Left ventricle myocardium inferior (tissue), 1 donor: ENCODE results near the gene ANTXR1. TPM values are rescaled to one million over a fixed set of nuclear protein-coding genes. Genes with fewer than 3 reads are reported as not detected.
"Not testable (repeated sequence)": the region's sequence is repeated elsewhere in the genome, so short reads cannot be mapped to it uniquely, and the experiment has no call there.

Source experiments
- DNase-seq: peaks from one replicate; pipeline ENCODE4 v3.0.0-alpha.2; 2020
- H3K27ac ChIP-seq: fragments of 200-600 bp; replicated peaks from 2 replicates; pipeline ENCODE4 v1.8.0; 2021
- H3K27me3 ChIP-seq: fragments of 200-600 bp; 2 replicates; pipeline ENCODE4 v1.8.0; 2021; ENCODE audit warnings: low read depth
- H3K36me3 ChIP-seq: fragments of 200-600 bp; 2 replicates; pipeline ENCODE4 v1.8.0; 2021
- H3K4me1 ChIP-seq: fragments of 200-600 bp; 2 replicates; pipeline ENCODE4 v1.8.0; 2021
- H3K4me3 ChIP-seq: fragments of 200-600 bp; 2 replicates; pipeline ENCODE4 v1.8.0; 2021; ENCODE audit warnings: mild to moderate bottlenecking, moderate library complexity
- H3K9me3 ChIP-seq: fragments of 200-600 bp; replicated peaks from 2 replicates; pipeline ENCODE4 v1.8.0; 2021
- intact Hi-C: fragments of 100-400 bp; cut with micrococcal nuclease; formaldehyde crosslinking; loops from one replicate; pipeline ENCODE4 v1.11.0; 2022
- total RNA-seq: library from RNA; stranded (reverse); fragmentation: NEBNext Ultra II Directional; extraction: Animal tissue kit (Norgen Biotek cat#: 25700); gene quantifications from one replicate; pipeline ENCODE4 v1.2.1, GENCODE V29; 2021
- TF ChIP-seq, protein P1 (sequence below): fragments of 200-600 bp; IDR thresholded peaks from 2 replicates; pipeline ENCODE4 v1.8.0; 2021; ENCODE audit warnings: antibody characterized with exemption, mild to moderate bottlenecking, borderline replicate concordance
- donor health status: DM: no; HTN: yes; CAD: no; lungs with severe emphysema.

ANTXR1 gene
- total RNA-seq, 1 donor from 2014 or later: 23.3 TPM

- Histone ChIP-seq H3K36me3 (no peaks in the 10 kb centered on the region), H3K27me3 (no peaks in the 10 kb centered on the region), H3K4me1 (peaks cover 35% of the 10 kb centered on the region), H3K4me3 (no peak overlapping the region), H3K9me3 (no peaks in the 10 kb centered on the region), H3K27ac (no peak overlapping the region)
- TF ChIP-seq, protein P1, sequence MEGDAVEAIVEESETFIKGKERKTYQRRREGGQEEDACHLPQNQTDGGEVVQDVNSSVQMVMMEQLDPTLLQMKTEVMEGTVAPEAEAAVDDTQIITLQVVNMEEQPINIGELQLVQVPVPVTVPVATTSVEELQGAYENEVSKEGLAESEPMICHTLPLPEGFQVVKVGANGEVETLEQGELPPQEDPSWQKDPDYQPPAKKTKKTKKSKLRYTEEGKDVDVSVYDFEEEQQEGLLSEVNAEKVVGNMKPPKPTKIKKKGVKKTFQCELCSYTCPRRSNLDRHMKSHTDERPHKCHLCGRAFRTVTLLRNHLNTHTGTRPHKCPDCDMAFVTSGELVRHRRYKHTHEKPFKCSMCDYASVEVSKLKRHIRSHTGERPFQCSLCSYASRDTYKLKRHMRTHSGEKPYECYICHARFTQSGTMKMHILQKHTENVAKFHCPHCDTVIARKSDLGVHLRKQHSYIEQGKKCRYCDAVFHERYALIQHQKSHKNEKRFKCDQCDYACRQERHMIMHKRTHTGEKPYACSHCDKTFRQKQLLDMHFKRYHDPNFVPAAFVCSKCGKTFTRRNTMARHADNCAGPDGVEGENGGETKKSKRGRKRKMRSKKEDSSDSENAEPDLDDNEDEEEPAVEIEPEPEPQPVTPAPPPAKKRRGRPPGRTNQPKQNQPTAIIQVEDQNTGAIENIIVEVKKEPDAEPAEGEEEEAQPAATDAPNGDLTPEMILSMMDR: no peak
- intact Hi-C loops: no loop called here
- no peak for DNase-seq
These were observed 159.0 kb downstream of the ANTXR1 start for GRCh38 chr2:69171897-69172525.

GRCh38 chr2:69173706-69174105, 160.7 kb downstream of the ANTXR1 start:
- Histone ChIP-seq H3K27me3 (no peaks in the 10 kb centered on the region), H3K36me3 (no peaks in the 10 kb centered on the region), H3K4me3 (no peak overlapping the region), H3K4me1 (peaks cover 32% of the 10 kb centered on the region), H3K9me3 (no peaks in the 10 kb centered on the region), H3K27ac (no peak overlapping the region)
- no peak for DNase-seq
- intact Hi-C loops: no loop called here
- TF ChIP-seq, protein P1: no peak

DNA sequence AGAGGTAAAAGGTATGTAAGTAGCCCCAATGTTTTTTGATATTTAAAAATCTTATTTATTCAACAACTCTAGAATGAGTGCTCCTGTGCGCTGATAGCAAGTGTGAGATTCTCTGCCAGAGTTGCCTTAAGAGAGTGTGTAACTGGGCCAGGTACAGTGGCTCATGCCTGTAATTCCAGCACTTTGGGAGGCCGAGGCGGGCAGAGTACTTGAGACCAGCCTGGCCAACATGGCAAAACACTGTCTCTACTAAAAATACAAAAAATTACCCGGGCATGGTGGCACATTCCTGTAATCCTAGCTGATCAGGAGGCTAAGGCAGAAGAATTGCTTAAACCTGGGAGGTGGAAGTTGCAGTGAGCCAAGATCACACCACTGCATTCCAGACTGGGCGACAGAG, 161.2 kb downstream of the ANTXR1 start:
- H3K9me3 ChIP-seq, H3K4me3 ChIP-seq, H3K27me3 ChIP-seq, intact Hi-C loops, DNase-seq, H3K27ac ChIP-seq, H3K36me3 ChIP-seq: not testable (repeated sequence)
- peaks cover 29% of the 10 kb centered on the region for H3K4me1 ChIP-seq

DNA sequence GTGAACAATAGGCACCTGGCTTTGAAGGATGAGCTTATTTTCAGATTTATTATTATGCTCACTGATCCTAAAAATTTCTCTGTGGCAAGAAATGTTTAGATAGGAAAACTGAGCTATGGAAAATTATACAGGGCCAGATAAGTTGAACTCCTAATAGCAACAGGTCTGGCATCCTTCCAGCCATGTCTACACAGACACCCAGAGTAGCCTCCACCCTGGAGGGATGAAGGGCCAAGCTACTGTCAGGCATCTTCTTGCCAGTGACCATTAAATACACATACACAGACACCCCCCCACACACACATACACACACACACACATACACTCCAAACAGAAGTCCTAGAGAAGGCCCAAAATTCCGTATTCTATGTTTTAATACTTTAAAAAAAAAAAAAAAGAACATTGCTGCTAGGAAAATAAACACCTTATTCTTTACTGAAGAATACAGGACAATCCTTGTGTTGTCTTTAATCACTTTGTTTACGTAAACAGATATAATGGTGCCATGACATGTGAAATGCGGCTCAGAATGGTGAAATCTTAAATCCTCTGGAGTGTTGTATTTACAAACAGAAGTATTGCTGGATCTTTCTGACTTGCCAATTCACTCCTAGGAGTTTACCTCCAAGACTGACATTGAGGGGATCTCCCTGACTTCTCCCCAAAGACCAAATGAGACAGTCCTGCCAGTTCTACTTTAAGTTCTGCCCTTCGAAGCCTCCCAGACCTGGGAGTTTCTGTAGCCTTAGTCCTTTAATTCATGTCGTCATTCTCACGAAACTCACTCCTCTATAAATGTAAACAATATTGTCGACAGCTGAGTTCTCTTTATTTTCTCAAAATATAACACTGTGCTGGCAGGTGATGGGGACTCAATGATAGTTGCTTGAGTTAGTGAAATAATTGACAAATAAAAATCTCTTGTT, 163.1 kb downstream of the ANTXR1 start:
- intact Hi-C loops: no loop called here
- no peaks in the 10 kb centered on the region for H3K9me3 ChIP-seq
- H3K4me3 ChIP-seq: no peak overlapping the region
- DNase-seq: no peak
- H3K27ac ChIP-seq: peak overlapping the region; percentile 86
- no peaks in the 10 kb centered on the region for H3K27me3 ChIP-seq
- TF ChIP-seq, protein P1: no peak
- H3K4me1 ChIP-seq: peaks cover 33% of the 10 kb centered on the region
- H3K36me3 ChIP-seq: no peaks in the 10 kb centered on the region

GRCh38 chr2:69177063-69177771, 164.2 kb downstream of the ANTXR1 start:
- peak; percentile 58 for DNase-seq
- Histone ChIP-seq H3K27ac (peak overlapping the region; percentile 86), H3K36me3 (peaks cover 2% of the 10 kb centered on the region), H3K27me3 (no peaks in the 10 kb centered on the region), H3K4me3 (peak overlapping the region; percentile 17), H3K4me1 (peaks cover 33% of the 10 kb centered on the region), H3K9me3 (no peaks in the 10 kb centered on the region)
- intact Hi-C loops: no loop called here
- TF ChIP-seq, protein P1: no peak
